Right lobe of liver (tissue), 4 donors: ENCODE results near the gene PLD5.

Experiments
- POLR2A ChIP-seq: fragments of 450-650 bp; IDR thresholded peaks from one replicate; pipeline ENCODE4 v1.6.1; 2017; ENCODE audit warnings: antibody characterized with exemption, mild to moderate bottlenecking
- TF ChIP-seq, protein P1 (sequence below), 4 donors: fragments of 200-600 bp in 3 of 4; fragments of 450-650 bp in 1 of 4; IDR thresholded peaks; one replicate each; pipeline versions ENCODE4 v1.5.1 to v1.8.0; 2016 to 2022; ENCODE audit warnings: antibody characterized with exemption in 4 of 4, mild to moderate bottlenecking in 2 of 4
- donor health status: DM: no; HTN: no; CAD: no.
- donor health status: DM: no; HTN: no; CAD: no.
- donor health status: DM: no; HTN: yes; CAD: no.

DNA sequence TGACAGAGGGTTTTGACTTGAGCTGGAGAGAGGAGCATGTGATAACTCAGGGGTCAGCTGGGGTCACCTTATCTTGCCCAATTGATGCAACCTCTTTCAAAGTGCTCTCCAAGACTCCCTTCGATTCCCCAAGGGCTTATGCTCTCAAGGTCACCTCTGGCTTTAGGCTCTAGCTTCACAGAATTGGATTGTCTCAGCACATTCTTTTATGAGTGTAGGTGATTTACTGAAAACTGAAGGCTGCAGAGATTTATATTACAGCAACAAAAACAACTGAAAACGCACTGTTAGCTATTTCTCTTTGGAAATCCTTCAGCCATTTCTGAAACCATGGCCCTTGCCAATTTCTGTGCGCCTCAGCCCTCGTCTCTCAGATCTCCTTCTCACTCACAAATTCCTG is 491.1 kb downstream of the PLD5 start:
- TF ChIP-seq, protein P1, sequence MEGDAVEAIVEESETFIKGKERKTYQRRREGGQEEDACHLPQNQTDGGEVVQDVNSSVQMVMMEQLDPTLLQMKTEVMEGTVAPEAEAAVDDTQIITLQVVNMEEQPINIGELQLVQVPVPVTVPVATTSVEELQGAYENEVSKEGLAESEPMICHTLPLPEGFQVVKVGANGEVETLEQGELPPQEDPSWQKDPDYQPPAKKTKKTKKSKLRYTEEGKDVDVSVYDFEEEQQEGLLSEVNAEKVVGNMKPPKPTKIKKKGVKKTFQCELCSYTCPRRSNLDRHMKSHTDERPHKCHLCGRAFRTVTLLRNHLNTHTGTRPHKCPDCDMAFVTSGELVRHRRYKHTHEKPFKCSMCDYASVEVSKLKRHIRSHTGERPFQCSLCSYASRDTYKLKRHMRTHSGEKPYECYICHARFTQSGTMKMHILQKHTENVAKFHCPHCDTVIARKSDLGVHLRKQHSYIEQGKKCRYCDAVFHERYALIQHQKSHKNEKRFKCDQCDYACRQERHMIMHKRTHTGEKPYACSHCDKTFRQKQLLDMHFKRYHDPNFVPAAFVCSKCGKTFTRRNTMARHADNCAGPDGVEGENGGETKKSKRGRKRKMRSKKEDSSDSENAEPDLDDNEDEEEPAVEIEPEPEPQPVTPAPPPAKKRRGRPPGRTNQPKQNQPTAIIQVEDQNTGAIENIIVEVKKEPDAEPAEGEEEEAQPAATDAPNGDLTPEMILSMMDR (IDR thresholded peaks at IDR 0.05), result no peak
- no peak for TF ChIP-seq POLR2A
